GM12892 (cell line): ENCODE results near the gene CFAP251.

Experiments
- POLR2A ChIP-seq: IDR thresholded peaks from 2 replicates; pipeline ENCODE4 v1.6.1; 2011; ENCODE audit warnings: low read depth, low read length, control low read depth
- POLR2AphosphoS5 ChIP-seq: IDR thresholded peaks from 2 replicates; pipeline ENCODE4 v1.6.1; 2011; ENCODE audit warnings: low read depth, low read length, control low read depth
- TAF1 ChIP-seq: IDR thresholded peaks from 2 replicates; pipeline ENCODE4 v1.6.1; 2011; ENCODE audit warnings: low read depth, mild to moderate bottlenecking, control low read depth, low read length, borderline replicate concordance

GRCh38 chr12:122014781-122015180 is 96.4 kb downstream of the CFAP251 start:
- no peak for TF ChIP-seq POLR2AphosphoS5
- TF ChIP-seq POLR2A, result no peak
- no peak for TF ChIP-seq TAF1
